ENCODE data around the gene ADAMTS9. TPM values are rescaled to one million over a fixed set of nuclear protein-coding genes. Genes with fewer than 3 reads are reported as not detected.

Gene ADAMTS9
- total and polyA plus RNA-seq, 9 of the 15 experiments (the other 6 are each of a cell fraction or from before 2014, with no cell fraction given) = 0.05 to 0.32 (median 0.13) TPM; not detected in 2

- Histone ChIP-seq H3K27me3 (ENCODE audit: control insufficient read depth in 2 of 2, insufficient read depth in 2 of 2, low read length in 2 of 2) (no peaks in the 10 kb centered on the region; a peak in 2 of 5 replicates), H4K20me1 (replicated peaks; ENCODE audit: control insufficient read depth, insufficient read depth, low read length) (no peaks in the 10 kb centered on the region), H2AFZ (ENCODE audit: low read depth, low read length) (no peak overlapping the region), H3K4me1 (replicated peaks in 1 of 2; ENCODE audit: control insufficient read depth in 2 of 2, insufficient read depth in 2 of 2, low read length in 2 of 2) (no peaks in the 10 kb centered on the region), H3K9ac (ENCODE audit: insufficient read depth in 1 of 2, low read depth in 2 of 2, low read length in 2 of 2) (no peak overlapping the region), H3K4me3 (no peak overlapping the region), H3K27ac (ENCODE audit: extremely low read depth, low read depth, low read length) (no peak overlapping the region), H3K9me3 (replicated peaks; ENCODE audit: control insufficient read depth, insufficient read depth, low read depth, low read length) (no peaks in the 10 kb centered on the region), H3K4me2 (ENCODE audit: insufficient read depth, low read length) (no peak overlapping the region), H3K9me1 (ENCODE audit: control insufficient read depth, insufficient read depth, low read length) (no peaks in the 10 kb centered on the region), H3K36me3 (ENCODE audit: control insufficient read depth, insufficient read depth, low read length) (no peaks in the 10 kb centered on the region), H3K79me2 (ENCODE audit: control insufficient read depth, insufficient read depth, low read length) (no peaks in the 10 kb centered on the region)
- CTCF ChIA-PET (ENCODE audit: low intra/inter-chr PET ratio) = no interaction called here
- POLR2A ChIA-PET = no interaction called here
- BruUV-seq (replicated peaks) = no TSS peak
- FAIRE-seq (no peak), ATAC-seq (no peak), DNase-seq (ENCODE audit: extremely low read depth in 1 of 4, low spot score in 3 of 4) (no peak)
- intact Hi-C loops (cut with micrococcal nuclease) (no loop called here), in situ Hi-C loops (cut with MboI) (no loop called here)
- TF ChIP-seq ZBTB11 (CRISPR knock-in tag; IDR thresholded peaks at IDR 0.05) (peak in 1 of 3 experiments; percentile 76; a peak in 1 of 6 replicates), HES1 (IDR thresholded peaks at IDR 0.05; ENCODE audit: low read depth) (no peak)
- 8% methylated on average over 1 of the region's 1 CpG for WGBS (ENCODE audit: insufficient coverage, low coverage, missing lambda C conversion rate)
Observed at GRCh38 chr3:64591615-64592014, 96.2 kb downstream of the ADAMTS9 start.

All from K562 (cell line).